Activated CD4-positive, alpha-beta T cell treated with anti-CD3 and anti-CD28 coated beads, Interleukin-2, Interleukin-4, amounts not matched to agents 100 ng/mL and 50 ng/mL, durations not matched to agents 16 hours and 8 hours (primary cell): ENCODE data around the gene LYZL4.

Source experiments
- DNase-seq: peaks from one replicate; pipeline ENCODE4 v3.0.0-alpha.2; 2020; ENCODE audit warnings: low spot score

LYZL4 gene

DNA sequence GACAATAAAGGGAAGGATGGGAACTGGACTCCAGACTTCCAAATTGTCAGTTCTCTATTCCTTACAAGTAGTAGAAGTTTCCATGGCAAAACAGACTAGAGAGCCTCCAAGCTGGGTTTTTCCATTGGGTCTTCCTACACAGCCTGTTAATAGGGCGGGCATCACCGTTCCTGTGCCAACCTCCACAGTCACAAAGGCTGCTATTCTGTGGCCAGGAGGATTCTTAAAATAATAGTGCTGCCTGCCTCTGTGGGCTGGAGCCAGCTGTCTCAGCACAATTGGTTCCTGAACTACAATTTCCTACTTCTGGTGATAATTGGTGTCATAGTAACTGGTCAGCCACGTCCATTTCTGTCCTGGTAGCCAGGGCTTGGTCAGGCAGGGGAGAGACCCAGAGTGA lies 38.6 kb downstream of the LYZL4 start:
- no peak for DNase-seq

DNA sequence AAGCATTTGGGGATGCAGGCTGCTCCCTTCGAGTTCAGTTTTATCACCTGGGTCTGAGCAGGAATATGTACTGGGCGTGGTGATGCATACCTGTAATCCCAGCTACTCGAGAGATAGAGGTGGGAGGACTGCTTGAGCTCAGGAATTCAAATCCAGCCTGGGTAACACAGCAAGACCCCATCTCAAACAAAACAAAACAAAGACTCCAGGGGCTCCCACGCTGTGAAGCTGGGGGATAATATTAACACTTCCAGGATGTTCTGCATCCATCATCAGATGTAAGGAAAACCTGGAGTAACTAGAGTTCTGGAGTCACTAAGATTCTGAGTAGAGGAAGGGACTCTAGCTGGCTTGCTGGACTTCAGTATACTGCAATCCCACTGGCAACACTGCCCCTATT lies 40.6 kb downstream of the LYZL4 start:
- DNase-seq = no peak

DNA sequence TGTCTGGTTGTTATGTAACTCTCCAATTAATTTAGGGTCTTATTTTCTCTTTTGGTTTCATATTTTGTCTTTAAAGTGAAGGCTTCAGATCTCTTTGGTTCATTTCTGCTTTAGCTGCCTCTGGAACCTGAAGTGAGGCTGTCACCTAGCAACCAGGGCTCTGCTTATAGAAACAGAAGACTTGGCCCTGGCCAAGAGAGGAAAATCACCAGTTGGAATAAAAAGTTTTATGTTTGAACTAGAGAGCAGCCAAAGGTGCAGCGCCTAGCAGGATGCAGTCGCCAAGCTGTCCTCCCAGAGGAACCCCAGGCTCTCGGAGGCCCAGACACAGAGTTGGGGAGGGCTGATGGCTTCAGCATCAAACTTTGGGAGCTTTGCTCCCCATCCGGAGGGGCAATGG lies 41.1 kb downstream of the LYZL4 start:
- no peak for DNase-seq

DNA sequence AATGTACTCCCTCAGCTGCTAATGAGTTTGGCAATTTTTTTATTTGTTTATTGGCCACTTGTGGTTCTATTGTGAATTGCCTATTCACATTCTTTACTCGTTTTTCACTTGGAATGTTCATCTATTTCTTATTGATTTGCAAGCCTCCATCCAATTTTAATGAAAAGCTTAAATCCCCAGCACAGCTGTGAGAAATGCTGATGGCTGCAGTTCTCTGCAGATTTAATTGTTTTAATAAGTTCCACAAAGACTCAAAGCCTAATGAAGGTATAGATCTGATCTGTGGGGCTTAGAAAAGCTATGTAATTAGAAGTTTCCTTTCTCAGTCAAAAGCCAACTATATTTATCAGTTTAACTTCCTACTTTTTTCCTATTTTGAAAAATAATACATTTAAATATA lies 41.5 kb downstream of the LYZL4 start:
- no peak for DNase-seq

DNA sequence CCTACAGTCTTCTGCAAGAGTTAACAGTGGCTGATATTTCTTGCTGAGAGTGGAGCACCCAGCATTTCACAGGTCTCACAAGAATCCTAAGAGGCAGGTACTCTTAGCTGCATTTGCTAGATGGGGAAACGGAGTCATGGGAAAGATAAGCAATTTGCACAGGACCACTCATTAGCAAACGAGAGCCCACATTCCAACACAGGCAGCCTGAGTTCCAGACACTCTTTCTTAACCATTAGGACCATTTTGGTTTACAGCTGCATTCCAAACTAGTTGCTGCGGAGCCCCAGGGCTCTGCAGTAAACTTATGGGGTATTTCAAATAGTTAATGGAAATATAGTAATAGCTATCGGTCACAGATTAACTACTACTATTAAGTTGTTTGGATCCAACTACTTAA lies 42.5 kb downstream of the LYZL4 start:
- no peak for DNase-seq

DNA sequence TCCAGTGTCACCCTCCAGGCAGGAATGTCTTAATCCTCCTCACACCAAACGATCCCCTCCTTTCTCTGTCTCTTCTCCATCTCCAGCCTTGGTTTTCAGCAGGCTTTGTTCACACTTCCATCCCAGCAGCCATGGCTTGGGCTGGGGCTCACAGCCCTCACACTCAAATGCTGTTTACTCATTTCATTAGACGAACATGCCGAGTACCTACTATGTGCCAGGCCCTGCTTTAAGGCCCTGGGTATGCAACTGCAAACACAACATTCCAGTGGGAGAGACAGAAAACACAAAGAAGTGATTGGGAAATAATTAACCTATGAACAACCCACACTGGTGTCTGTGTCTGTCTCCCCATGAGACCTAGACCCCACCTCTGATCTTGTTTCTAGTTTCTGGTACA lies 43.9 kb downstream of the LYZL4 start:
- DNase-seq = no peak

DNA sequence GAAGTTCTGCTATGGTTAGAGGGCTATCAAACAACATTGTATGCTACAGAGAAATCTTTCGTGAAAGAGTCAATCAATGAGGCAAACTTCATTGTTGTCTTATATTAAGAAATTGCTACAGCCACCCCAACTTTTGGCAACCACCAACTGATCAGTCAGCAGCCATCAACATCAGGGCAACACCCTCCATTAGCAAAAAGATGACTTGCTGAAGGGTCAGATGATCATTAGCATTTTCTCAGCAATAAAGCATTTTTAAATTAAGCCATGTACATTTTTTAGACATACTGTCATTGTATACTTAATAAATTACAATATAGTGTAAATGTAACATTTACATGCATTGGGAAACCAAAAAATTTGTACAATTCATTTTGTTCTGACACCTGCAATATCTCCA lies 53.1 kb downstream of the LYZL4 start:
- DNase-seq = no peak

DNA sequence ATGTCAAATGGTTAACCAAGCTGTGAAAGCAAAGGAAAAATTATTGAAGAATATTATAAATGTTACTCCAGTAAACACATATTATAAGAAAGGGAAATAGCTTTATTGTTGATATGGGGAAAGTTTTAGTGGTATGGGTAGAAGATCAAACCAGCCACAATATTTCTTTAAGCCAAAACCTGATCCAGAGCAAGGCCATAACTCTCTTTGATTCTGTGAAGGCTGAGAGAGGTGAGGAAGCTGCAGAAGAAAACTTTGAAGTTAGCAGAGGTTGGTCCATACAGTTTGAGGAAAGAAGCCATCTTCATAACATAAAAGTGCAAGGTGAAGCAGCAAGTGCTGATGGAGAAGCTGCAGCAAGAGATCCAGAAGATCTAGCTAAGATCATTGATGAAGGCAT lies 54.8 kb downstream of the LYZL4 start:
- DNase-seq = no peak

DNA sequence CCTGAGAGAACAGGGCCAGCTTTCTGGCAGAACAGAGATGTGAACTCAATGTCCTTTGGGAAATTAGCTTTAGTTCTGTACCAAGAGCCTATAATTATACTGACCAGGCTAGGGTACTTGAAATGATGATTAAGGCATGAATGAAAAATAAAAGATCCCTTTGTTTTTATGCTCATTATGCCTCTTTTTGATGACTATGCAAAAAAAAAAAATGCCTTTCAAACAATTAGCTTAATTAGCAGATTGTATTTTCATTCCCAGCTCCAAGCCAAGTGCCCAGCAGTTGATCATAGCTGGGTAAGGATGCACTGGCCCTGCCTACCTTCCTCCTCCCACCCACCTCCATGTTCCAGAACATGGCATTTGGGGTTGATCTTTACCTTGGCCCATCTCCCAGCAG lies 56.8 kb downstream of the LYZL4 start:
- no peak for DNase-seq

DNA sequence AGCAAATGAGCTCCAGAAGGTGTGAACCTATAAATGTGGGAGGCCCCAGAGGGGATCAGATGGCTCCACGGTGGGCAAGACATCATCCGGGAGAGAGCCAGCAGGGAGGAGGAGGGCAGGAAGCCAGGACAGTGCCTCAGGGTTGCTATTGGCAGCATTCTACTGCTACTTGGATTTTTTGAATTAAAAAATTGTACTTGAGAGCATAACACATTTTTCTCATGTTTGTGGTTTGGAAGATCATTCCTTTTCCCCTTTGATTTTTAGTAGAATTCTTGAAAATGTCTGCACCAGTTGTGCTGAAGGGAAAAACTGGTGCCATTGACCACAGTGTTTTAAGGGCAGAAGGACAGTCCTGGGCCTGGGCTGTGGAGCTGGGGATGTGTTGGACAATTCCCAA lies 59.2 kb downstream of the LYZL4 start:
- no peak for DNase-seq

DNA sequence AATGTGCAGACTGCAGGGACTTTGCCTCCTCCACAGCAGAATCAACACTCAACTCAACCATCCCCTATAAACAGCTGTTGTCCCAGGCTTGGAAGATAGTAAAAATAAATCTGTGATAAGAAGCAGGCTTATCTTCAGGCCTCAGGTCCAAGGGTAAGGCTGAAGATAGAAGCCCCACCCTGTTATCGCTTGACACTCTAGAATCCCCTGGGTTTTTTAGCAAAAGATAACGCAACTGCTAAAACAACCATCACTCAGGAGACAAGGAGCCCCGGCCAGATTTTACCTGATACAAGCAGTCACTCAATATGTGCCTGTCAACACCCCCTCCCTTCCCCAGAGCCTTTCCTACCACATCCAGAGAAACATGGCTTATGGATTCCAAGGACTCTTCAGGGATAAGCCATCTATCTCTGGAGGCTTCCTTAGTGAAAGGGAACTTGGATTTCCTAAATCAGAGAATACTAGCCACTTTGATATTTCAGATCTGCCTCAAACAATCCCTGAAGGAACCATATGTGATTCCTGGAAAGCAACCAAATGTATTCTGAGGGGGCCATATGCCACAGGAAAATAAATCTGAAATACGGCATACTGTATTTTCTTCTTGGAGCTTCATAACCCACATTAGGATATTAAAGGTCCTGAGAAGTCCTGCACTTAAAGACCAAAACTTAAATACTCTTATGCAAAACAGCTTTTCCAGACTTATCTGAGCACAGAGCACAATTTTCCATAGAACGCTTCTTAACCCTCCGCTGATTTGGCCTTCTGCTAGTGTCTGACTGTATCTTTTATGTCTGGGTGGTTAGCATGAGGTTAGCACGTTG lies 60.4 kb downstream of the LYZL4 start:
- DNase-seq = no peak

DNA sequence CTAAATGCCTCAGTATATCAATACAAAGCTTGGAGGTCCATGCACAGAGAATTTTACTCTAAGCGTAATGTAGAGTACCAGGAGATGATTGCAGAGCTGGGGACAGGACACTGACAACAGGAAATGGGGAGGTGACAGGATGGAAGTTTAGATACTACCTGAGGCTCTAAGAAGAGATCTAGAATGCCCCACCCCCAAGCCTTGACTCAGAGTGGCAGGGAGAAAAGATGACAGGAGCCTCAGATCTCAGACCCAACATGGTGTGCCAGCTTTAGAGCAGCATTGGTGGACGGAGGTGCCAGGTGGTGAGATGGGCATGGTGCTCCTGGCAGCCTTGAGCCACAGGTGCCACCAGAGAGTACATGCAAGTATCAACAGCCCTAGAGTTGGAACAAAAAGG lies 62.5 kb downstream of the LYZL4 start:
- DNase-seq = no peak
